KOPT-K1 (cell line): ENCODE measurements around the gene AQP12A.
"Not testable (repeated sequence)": the region's sequence is repeated elsewhere in the genome, so short reads cannot be mapped to it uniquely, and the experiment has no call there.

ENCODE experiments used
- H3K27ac ChIP-seq: fragments of 200-600 bp; sonication (generic); 2 replicates; pipeline ENCODE4 v1.5.1; 2016; ENCODE audit warnings: antibody characterized with exemption, mild to moderate bottlenecking, low read depth, low read length; ENCODE audit not compliant: poor library complexity, severe bottlenecking
- H3K36me3 ChIP-seq: fragments of 200-600 bp; sonication (generic); 2 replicates; pipeline ENCODE4 v1.5.1; 2017; ENCODE audit warnings: antibody characterized with exemption, mild to moderate bottlenecking, low read length, moderate library complexity; ENCODE audit not compliant: insufficient read depth
- H3K9me3 ChIP-seq: fragments of 200-600 bp; sonication (generic); 2 replicates; pipeline ENCODE4 v1.5.1; 2017; ENCODE audit warnings: antibody characterized with exemption, low read length, mild to moderate bottlenecking; ENCODE audit not compliant: insufficient read depth, poor library complexity, severe bottlenecking

AQP12A gene

DNA sequence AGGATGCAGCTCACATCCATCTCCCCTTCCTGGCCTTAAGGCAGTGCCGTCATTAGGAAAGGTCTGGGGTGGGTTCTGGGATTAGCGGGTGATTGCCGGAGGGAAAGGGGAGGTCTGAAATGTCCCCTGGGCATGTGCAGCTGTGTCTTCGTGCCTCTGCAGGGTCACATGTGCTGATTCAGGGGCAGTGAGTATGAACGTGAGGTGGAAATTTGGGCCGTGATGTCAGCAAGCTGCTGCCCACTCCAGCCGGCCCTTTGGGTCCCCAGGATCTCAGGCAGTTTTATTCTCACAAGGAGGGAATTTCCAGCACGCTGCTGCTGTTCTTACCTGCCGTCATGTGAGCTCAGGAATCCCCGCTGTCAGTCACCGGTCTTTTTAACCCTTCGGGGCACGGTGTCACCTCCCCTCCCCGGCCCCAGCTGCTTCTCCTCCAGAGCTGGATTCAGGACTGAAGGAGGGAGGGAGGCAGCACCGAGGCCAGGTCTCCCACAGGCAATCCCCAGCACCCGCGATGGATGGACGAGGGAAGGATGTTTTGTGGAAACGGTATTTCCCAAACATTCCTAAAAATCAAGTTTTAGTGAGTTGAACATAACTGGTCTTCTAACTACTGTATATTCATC lies 42.9 kb upstream of the AQP12A start:
- Histone ChIP-seq H3K27ac (no peak overlapping the region), H3K36me3 (no peaks in the 10 kb centered on the region), H3K9me3 (peaks cover 16% of the 10 kb centered on the region)

DNA sequence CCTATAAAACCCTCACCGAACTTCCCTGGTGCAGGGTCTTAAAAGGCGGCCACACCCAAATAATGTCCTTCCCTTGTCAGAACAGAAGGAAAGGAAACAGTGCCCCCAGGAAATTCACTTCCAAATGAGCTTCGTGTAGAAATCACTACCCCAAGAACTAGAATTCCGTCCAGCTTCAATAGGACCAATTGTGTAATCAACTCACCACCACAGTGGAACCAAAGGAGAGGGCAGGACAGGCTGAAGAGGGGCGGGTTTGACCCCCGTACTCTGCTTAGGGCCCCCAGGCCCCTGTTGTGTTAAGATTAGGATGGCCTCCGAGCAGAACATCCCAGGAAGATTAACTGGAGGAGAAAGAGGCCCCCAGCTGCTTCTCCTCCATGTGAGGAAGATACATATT lies 42.3 kb upstream of the AQP12A start:
- H3K27ac ChIP-seq = no peak overlapping the region
- peaks cover 16% of the 10 kb centered on the region for H3K9me3 ChIP-seq
- no peaks in the 10 kb centered on the region for H3K36me3 ChIP-seq

DNA sequence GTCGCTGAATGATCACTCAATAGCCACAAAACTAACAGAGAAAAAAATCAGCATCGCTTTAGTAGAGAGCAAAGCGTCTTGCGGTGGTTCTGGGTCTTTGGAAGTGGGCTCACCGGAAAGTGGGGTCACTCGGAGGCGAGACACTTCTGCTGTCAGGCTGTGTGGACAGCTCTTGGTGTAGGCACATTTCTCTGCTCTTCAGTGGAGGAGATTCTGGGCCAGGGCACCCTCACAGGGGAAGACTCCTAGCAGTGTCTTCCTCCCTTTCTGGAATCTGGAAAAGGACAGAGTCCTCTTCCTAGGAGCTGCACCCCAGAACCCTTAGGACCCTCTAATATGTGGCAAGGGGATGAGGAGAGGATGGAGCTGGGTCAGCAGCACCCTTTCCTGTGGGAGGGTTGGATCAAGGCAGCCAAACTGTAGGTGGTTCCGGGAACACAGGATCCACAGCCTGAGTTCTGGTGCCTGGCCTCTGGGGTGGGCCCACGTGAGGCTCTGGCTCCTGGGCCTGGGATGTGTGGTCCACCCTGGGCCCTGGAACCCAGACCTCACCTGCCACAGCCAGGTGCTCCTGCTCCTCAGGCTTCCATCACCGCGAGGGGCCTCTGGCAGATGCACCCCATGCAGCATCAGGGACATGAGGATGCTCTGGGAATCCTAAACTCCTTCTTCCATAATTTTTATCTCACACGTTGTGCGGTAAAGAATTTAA lies 41.3 kb upstream of the AQP12A start:
- Histone ChIP-seq H3K27ac (no peak overlapping the region), H3K9me3 (peaks cover 23% of the 10 kb centered on the region), H3K36me3 (no peaks in the 10 kb centered on the region)

DNA sequence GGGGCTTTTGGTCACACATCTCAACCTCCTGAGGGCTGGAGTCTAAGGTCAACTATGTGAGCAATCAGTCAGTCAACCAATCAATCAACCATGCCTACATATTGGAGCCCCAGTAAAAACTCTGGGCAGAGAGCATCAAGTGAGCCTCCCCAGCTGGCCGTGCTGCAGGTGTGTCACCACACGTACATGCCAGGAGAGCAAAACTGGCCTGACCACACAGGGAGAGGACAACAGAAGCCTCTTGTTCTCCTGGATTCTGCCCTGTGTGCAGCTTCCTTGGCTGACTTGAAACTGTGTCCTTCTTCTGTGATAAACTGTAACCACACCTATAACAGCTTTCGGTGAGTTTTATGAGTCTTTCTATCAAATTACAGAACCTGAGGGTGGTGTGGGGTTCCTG lies 40.5 kb upstream of the AQP12A start:
- H3K27ac ChIP-seq = no peak overlapping the region
- no peaks in the 10 kb centered on the region for H3K36me3 ChIP-seq
- H3K9me3 ChIP-seq = peaks cover 24% of the 10 kb centered on the region

DNA sequence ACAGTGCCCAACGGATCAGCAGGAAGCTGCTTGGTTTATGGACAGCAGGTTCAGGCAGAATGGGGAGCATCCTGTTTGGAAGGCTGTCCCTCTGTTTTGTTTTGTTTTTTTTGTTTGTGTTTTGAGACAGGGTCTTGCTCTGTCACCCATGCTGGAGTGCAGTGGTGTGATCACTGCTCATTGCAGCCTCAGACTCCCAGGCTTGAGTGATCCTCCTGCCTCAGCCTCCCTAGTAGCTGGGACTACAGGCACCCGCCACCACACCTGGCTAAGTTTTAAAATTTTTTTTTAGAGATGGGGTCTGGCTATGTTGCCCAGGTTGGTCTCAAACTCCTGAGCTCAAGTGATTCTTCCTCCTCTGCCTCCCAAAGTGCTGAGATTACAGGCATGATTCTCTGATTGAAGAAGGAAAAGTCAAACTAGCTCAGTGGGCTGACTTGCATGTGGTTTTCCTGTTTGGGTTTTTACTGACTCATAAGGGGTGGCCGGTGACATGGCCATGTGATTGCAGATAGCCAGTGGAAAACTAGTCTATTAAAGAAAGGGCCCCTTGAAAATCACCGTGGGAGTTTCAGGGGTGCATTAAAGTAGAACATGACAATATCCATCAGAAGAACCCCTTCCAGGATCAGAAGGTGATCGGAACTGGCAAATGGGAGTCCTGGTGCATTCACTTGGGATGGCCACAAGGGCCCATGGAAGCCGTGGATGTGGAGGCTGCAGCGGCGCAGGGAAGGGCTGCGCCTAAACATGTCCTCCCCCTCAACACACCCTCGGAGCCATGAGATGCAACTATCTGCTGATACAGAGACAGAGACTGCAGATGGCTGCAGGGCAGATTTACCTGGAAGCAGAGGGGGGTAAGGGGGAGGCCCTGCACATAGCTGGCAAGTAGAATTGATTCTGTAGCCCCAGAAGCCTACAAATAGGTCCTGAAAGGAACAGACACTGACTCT lies 35.5 kb upstream of the AQP12A start:
- Histone ChIP-seq H3K36me3 (no peaks in the 10 kb centered on the region), H3K27ac (no peak overlapping the region), H3K9me3 (peaks cover 22% of the 10 kb centered on the region)

DNA sequence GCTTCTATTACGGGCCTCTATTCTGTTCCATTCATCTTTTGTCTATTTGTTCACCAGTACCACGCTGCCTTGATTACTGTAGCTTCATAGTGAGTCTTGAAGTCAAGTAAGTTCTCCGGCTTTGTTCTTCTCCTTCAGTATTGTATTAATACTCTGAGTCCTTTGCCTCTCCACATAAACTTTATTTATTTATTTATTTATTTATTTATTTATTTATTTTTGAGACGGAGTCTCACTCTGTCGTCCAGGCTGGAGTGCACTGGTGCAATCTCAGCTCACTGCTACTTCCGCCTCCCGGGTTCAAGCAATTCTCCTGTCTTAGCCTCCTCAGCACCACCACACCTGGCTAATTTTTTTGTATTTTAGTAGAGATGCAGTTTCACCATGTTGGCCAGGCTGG lies 31.8 kb upstream of the AQP12A start:
- H3K27ac ChIP-seq, H3K36me3 ChIP-seq: not testable (repeated sequence)
- H3K9me3 ChIP-seq = peaks cover 39% of the 10 kb centered on the region

DNA sequence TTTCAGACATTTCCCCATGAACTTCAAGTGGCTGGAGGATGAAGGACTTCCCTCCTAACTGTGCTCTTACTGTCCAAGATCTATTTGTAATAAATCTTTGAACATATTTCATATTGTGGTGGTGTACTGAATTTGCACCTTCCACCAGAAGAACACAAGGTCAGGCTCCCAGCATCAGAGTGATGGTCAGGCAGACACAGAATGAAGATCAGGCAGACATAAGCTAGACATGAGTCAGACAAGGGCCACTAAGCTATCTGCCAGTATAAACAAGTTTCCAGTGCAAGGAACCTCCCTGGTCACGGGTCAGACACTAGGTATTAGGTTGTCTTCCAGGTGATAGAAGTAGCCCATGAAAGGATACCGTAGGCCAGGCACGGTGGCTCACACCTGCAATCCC lies 29.0 kb upstream of the AQP12A start:
- Histone ChIP-seq H3K36me3 (no peaks in the 10 kb centered on the region), H3K27ac (no peak overlapping the region), H3K9me3 (peaks cover 40% of the 10 kb centered on the region)

DNA sequence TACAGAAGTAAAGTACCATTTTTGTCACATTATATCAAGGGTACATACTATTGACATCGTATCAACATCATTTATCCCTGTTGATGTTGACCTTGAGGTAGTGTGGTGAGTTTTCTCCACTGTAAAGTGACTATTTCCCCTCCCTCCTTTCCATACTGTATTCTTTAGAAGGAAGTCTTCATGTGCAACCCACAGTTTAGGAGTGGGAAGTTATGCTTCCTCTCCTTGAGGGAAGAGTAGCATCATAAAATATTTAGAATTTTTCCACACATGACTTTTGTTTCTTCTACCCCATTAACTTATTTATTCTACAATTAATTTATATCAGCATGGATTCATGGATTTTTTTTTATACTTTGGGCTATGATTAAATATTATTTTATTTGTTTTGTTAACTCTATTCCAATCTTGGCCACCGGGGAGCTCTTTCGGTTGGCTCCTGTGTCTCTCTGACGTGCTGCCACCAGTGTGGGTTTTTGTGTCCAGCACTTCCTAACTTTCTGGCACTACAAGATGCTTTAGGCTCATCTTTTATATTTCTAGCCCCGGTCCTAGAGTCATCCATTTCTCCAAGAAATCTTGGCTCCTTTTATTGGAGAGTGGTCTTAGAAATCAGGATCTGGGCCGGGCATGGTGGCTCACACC lies 28.0 kb upstream of the AQP12A start:
- H3K27ac ChIP-seq = no peak overlapping the region
- H3K9me3 ChIP-seq = peaks cover 40% of the 10 kb centered on the region
- H3K36me3 ChIP-seq = no peaks in the 10 kb centered on the region

DNA sequence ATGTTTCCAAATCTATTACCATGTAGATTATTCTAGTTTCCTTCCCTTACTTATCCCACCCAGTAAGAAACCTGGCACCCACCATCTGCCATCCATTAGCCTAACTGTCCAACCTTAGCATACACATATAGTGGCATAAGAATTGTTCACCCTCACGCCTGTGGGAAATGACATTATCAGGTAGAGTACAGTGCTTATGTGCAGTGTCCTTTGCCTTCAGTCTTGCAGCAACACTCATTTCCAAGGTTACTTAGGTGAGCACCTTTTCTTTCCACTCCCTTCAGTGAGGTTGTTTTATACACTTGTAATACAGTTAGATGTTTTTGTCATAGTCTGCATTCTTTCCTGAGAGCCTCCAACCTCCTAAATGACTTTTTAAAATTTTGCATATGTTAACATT lies 27.0 kb upstream of the AQP12A start:
- no peaks in the 10 kb centered on the region for H3K36me3 ChIP-seq
- no peak overlapping the region for H3K27ac ChIP-seq
- H3K9me3 ChIP-seq = peaks cover 40% of the 10 kb centered on the region

DNA sequence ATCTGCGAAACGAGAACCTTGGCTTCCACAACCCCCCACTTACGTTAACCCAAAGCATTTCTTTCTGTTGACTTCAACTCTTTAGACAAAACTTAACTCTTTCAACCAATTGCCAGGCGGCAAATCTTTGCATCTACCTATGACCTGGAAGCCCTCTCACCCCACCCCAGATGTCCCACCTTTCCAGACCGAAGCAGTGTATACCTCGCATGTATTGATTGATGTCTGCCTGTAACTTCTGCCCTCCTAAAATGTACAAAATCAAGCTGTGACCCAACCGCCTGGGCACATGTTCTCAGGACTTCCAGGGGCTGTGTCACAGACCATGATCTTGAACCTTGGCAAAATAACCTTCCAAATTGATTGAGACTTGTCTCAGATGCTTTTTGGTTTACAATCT lies 21.3 kb upstream of the AQP12A start:
- Histone ChIP-seq H3K36me3 (no peaks in the 10 kb centered on the region), H3K27ac (no peak overlapping the region), H3K9me3 (peaks cover 1% of the 10 kb centered on the region)

DNA sequence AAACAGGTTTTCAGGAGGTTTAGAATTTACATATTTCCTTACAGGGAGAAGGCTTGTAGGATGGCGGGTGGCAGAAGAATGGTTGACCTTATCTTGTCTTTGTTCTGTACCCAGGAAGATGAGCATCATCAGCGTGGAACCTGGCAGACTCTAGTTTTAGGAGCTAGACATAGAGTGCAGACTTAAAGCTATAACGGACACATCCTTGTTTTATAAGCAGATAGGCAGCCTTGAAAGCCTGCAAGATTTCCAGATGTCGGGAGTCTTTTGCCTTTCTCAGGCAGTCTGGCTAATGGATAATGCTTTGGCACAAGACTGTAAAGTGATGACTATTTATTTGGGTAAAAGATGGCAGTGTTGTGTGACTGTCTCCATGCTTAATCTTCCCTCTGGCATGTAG lies 20.7 kb upstream of the AQP12A start:
- H3K9me3 ChIP-seq = no peaks in the 10 kb centered on the region
- no peaks in the 10 kb centered on the region for H3K36me3 ChIP-seq
- H3K27ac ChIP-seq = no peak overlapping the region

DNA sequence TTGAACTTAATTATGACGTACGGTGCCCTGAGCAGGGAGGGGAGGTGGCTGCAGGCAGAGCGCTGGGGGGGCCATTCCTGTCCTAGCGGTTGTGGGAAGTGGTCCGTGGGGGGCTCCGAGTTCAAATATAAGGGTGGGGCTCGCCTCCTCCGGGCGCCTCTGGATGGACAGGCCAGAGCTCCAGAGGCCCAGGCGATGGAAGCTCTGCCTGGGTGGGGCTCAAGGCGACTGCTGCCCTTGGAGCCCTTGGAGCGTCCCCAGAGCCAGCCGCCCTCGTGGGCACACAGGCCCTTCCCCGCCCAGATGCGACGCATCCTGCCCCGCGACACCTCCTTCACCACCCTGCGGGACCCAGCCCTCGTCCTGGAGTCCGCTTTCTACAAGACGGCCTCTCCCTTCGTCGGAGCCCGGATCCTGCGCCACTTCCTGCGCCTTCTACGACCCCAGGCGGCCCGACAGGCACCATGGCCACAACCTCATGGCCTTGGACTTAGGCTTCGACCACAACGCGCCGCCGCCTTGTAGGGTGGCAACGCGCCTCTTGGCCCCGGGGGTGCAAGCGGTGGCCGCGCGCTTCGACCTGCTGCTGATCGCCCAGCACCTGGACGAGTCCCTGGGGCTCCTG lies 19.5 kb upstream of the AQP12A start:
- Histone ChIP-seq H3K9me3 (no peaks in the 10 kb centered on the region), H3K27ac (no peak overlapping the region), H3K36me3 (no peaks in the 10 kb centered on the region)

DNA sequence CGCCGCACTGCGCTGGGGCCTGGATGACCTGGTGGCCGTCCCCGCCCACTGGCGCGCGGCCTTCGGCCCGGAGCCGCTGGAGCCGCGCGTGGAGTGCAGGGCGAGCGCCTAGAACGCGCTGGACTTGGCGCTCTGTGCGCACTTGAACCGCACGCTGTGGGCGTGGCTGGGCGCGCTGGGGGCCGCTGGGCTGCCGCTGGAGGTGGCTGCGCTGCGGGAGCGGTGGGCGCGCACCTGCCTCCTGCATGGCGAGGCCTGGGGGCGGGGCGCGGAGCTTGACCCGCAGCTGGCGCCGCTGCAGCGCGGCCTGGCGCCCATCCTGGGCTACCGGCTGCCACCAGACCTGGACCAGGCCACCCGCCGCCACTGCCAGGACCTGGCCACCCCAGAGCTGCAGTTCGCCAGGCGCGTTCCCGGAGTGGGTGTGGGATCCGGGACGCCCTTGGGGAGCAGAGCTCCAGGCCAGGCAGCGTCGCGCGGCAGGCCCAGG lies 18.9 kb upstream of the AQP12A start:
- no peaks in the 10 kb centered on the region for H3K9me3 ChIP-seq
- no peaks in the 10 kb centered on the region for H3K36me3 ChIP-seq

DNA sequence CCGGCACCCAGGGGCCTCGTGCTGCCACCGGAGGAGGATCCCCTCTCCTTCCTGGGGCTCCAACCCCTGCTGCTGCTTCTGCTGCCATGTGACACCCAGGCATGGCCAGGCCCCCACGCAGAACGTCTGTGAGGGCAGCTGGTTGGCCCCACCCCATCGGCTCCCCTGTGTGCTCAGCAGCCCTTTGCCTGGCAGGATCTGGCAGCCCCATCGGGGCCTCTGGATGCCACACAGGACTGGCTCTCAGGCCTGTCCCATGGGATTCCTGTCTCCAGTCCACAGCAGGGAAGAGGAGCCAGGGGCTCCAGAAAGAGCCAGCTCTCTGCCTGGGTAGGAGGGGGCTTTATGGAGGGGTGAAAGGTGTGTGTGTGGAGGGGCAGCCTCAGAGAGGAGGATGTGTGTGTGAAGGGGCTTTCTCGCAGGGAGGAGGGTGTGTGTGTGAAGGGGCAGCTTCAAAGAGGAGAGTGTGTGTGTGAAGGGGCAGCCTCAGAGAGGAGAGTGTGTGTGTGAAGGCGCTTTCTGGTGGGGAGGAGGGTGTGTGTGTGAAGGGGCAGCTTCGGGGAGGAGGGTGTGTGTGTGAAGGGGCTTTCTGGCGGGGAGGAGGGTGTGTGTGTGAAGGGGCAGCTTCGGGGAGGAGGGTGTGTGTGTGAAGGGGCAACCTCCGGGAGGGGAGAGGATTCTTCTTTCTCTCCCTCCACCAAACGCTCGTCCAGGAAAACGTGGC lies 17.0 kb upstream of the AQP12A start:
- H3K9me3 ChIP-seq = not testable (repeated sequence)

More for the DNA sequence above, 18.9 kb upstream of the AQP12A start:
- no peak overlapping the region for H3K27ac ChIP-seq

More for the DNA sequence above, 17.0 kb upstream of the AQP12A start:
- H3K27ac ChIP-seq, H3K36me3 ChIP-seq: not testable (repeated sequence)
